Upper lobe of left lung (tissue), 4 donors: ENCODE results near the gene CACNG8.

Experiments
- CTCF ChIP-seq, 6 experiments: fragments of 450-650 bp in 4 of 6; fragments of 200-600 bp in 2 of 6; sonication (generic) in 2 of 6; IDR thresholded peaks; one replicate each; pipeline ENCODE4 v1.5.1; 2016 to 2019; ENCODE audit warnings: antibody characterized with exemption in 6 of 6
- EP300 ChIP-seq, 4 donors: sonication (generic); formaldehyde crosslinking; IDR thresholded peaks; one replicate each; pipeline ENCODE4 v1.5.1; 2017; ENCODE audit warnings: antibody characterized with exemption in 4 of 4, control low read depth in 2 of 4
- POLR2A ChIP-seq, 4 donors: fragments of 450-650 bp; IDR thresholded peaks; one replicate each; pipeline ENCODE4 v1.5.1; 2016 to 2017; ENCODE audit warnings: antibody characterized with exemption in 4 of 4, mild to moderate bottlenecking in 2 of 4
- POLR2AphosphoS5 ChIP-seq, 2 donors: sonication (generic); formaldehyde crosslinking; IDR thresholded peaks; one replicate each; pipeline ENCODE4 v1.5.1; 2017; ENCODE audit warnings: antibody characterized with exemption in 2 of 2

- no peak for TF ChIP-seq CTCF (IDR thresholded peaks at IDR 0.05)
- no peak for TF ChIP-seq POLR2A (IDR thresholded peaks at IDR 0.05)
- TF ChIP-seq POLR2AphosphoS5 (IDR thresholded peaks at IDR 0.05) = no peak
- no peak for TF ChIP-seq EP300 (IDR thresholded peaks at IDR 0.05)
These were observed 47.7 kb downstream of the CACNG8 start for GRCh38 chr19:54010474-54010873.
